Measurements from ENCODE around the gene WDR19. TPM values are rescaled to one million over a fixed set of nuclear protein-coding genes. Genes with fewer than 3 reads are reported as not detected.
"Not testable (repeated sequence)": the region's sequence is repeated elsewhere in the genome, so short reads cannot be mapped to it uniquely, and the experiment has no call there.

WDR19 gene
- 24.9 TPM for total RNA-seq

DNA sequence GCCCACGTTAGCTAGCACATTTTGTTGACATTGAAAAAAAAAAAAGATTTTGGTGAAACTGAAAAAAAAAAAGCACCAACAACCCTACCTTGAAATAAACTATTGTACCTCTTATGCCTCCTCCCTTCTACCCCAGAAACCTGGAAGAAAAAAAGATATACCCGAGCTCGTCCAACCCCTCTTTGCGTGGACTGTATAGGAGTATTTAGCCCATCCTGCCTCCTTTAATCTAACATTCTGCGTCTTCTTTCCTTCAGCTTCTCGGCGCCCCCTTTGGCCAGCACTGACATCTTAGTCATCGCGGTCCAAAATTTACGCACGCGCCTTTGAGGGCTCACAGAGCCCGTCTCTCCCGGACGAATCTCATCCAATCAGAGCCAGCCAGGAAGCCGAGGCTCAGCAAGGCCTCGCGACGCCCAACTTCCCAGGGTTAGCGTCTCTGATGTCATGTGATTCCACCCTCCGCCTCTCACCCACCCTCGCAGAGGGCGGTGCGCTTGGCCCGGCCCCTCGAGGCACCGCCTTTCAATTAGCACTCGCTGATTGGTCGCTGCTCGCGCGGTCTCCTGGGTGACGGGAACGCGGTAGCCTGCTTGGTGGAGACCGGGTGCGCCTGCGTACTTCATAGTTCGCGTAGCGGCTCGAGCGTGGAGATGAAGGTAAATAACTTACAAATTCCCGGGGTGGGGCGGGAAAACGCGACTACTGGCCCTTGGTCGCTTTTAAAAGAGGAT lies at the start of gene WDR19:
TSS of gene WDR19 (plus strand) at position 625 of the 734 bp plus-strand sequence. CDS start at position 654, 29 bp downstream.
- peak; percentile 99 for DNase-seq (ENCODE audit: low spot score)
- peak; percentile 97 for ATAC-seq

DNA sequence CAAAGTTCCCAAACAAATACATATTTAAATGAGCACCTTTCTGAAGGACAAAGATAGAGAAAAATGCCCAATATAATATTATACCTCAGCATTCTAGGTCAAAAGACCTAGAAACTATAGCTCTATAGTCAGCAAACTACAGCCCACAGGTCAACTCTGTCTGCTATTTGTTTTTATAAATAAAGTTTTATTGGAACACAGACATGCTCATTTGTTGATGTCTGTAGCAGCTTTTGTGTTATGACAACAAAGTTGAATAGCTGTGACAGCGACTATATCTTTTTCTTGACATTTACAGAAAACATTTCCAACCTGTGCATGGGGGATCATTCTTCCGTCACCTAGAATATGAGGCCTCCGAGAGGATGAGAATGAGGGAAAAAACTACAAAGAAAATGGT lies 48.7 kb upstream of the WDR19 start:
- DNase-seq (ENCODE audit: low spot score) (no peak), ATAC-seq (no peak)

DNA sequence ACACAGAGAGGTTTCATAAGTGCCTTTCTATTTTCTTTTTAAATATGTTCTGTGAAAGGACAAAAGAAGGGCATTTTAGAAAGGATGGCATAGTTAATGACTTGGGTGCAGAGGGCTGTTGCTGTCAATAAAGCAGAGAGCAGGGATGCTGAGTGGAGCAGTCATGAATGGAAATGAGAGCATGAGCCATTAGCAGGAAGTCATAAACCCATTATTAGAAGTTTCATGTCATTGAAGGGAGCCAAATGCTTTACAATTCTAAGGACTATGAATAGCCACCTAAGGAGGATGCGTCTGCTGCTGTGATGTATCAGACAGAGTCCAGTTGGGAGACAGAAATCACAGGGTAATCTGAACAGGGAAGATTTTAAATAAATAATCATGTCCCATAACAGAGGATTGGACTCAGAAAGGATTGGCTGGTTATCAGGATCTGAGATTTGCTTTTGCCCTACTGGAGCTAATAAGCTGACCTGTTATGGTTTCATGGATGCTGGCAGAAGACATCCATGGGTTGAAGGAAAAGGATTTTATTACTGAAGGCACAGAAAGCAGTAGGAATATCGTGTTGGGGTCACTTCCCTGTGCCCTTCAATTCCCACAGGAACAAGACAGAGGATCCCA lies 47.5 kb upstream of the WDR19 start:
- ATAC-seq: no peak
- DNase-seq (ENCODE audit: low spot score): no peak

DNA sequence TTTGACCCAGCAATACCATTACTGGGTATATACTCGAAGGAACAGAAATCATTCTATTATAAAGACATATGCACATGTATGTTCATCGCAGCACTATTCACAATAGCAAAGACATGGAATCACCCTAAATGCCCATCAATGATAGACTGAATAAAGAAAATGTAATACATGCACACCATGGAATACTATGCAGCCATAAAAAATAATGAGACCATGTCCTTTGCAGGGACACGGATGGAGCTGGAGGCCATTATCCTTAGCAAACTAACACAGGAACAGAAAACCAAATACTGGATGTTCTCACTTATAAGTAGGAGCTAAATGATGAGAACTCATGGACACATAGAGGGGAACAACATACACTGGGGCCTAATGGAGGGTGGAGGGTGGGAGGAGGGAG lies 44.1 kb upstream of the WDR19 start:
- ATAC-seq; DNase-seq (ENCODE audit: low spot score): not testable (repeated sequence)

DNA sequence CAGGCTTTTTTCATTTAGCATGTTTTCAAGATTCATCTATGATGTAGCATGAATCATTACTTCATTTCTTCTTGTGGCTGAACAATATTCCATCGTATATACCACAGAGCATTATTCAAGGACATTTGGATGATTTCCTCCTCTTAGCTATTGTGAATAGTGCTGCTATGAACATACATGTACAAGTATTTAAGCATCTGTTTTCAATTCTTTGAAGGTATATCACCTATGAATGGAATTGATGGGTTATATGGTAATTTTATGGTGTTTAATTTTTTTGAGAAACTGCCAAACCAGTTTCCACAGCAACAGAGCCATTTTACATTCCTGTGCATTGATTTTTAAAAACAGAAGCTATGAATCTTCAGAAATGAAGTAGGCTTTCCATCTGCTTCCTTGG lies 36.1 kb upstream of the WDR19 start:
- ATAC-seq: no peak
- DNase-seq (ENCODE audit: low spot score): no peak

DNA sequence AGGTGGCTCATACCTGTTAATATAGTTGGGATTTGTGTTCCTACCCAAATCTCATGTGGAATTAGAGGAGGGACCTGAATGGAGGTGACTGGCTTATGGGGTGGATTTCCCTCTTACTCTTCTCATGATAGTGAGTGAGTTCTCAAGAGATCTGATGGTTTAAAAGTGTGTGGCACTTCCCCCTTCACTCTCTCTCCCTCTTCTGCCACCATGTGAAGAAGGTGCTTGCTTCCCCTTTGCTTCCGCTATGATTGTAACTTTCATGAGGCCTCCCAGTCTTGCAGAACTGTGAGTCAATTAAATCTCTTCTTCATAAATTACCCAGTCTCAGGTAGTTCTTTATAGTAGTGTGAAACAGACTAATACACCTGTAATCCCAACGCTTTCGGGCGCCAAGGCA lies 28.3 kb upstream of the WDR19 start:
- no peak for ATAC-seq
- no peak for DNase-seq (ENCODE audit: low spot score)

DNA sequence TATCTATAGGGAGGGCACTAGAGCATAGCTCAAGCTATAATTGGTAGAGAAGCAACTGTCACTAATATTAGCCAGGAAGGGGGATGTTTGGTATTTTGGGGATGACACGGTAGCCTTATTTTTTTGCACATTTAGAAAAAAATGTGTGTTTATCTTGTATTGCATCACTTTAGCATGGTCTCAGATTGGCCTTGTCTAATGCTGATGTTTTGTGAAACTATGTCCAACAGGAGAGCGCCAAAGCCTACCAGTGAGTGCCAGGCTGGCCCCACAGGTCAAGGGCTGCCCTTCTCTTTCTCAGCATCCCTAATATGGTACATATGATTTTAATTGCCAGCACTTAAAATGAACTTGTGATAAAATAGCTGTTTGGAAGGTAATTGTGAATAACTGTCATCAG lies 24.8 kb upstream of the WDR19 start:
- DNase-seq (ENCODE audit: low spot score) (no peak), ATAC-seq (peak; percentile 57)

DNA sequence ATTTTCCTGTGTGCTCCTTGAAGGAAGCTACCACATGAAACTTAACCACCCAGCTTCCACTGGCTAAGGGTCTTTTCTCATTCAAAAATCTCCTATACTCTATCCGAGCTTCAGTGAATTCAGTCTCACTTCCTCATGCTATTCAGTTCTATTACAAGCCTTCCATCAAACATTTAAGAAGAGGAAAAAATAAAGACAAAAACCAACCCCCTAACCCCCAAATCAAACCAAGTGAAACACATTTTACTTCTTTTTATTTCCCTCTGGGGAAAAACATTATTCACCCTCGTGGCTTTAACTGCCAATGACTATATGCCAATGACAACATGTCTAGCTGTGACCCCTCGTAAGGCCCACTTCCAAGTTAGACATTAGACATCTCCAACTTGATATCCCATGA lies 16.2 kb upstream of the WDR19 start:
- no peak for ATAC-seq

GRCh38 chr4:39166669-39167068 lies 15.7 kb upstream of the WDR19 start:
- DNase-seq (ENCODE audit: low spot score) (no peak), ATAC-seq (no peak)

More for the DNA sequence above, 16.2 kb upstream of the WDR19 start:
- no peak for DNase-seq (ENCODE audit: low spot score)

GRCh38 chr4:39169426-39169825 lies 12.9 kb upstream of the WDR19 start:
- no peak for DNase-seq (ENCODE audit: low spot score)
- ATAC-seq: no peak

DNA sequence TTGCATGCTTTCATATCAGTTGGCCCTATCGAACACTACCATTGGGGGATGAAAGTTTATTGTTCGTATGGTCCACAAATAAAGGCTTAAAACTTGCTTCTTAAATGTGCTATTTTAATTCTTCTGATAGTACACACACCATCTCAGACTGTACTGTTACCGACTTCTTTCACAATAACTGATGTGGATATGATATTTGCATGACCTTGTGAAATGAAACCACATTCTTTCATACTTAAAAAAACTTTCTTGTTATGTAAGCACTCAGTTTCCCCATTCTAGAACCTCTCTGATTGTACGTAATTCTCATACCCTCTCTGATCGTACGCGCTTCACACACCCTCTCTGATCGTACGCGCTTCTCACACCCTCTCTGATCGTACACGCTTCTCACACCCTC lies 12.0 kb upstream of the WDR19 start:
- DNase-seq (ENCODE audit: low spot score) (no peak), ATAC-seq (no peak)

DNA sequence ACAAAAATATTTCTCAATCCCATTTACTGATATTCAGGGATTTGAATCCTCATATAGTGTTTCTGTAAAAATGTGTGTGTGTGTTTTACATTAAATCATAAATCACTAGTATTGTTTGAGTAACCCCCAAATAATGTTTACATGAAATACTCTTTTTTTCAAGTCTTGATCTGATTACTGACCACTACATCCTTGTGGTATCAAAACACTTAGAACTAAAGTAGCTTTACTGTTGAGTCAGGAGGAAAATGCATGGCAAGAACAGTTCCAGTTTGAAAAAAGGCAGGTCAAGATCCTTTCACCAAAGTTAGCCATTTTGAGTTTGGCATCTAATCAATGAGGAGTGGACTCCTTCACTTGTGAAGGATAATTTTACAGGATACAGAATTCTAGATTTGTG lies 3.6 kb upstream of the WDR19 start:
- DNase-seq (ENCODE audit: low spot score): no peak
- ATAC-seq: no peak

- no peak for DNase-seq (ENCODE audit: low spot score)
- ATAC-seq: no peak
Measured at GRCh38 chr4:39179681-39180080, 2.6 kb upstream of the WDR19 start.

DNA sequence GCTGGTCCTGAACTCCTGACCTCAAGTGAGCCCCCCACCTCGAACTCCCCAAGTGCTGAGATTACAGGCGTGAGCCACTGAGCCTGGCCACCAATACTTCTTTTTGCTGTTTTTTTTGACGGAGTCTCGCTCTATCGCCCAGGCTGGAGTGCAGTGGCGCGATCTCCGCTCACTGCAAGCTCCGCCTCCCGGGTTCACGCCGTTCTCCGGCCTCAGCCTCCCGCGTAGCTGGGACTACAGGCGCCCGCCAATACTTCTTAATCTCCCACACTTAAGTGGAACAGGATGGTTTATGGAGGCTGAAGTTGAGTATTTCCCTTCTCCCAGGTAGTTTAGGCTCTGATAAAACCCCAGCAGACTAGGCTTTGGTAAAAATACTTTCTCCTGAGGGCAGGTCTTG lies 1.7 kb upstream of the WDR19 start:
- ATAC-seq; DNase-seq (ENCODE audit: low spot score): not testable (repeated sequence)

DNA sequence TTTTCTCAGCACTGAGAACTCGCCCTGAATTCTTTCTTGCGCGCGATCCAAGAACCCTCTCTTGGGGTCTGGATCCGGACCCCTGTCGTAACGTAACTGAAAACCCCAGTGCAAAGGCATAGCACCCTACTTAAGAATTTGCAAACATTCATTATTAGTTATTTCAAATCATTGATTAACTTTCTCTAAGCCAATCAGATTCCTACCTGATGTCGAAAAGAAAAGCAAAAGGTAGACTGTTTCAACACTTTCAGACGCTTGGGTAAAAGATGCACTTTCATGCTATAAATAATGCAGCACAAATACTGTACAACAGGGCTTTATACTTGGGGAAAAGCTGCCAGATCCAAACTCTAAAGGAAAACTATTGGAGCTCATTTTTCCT lies 817 bp upstream of the WDR19 start:
- DNase-seq (ENCODE audit: low spot score) (no peak), ATAC-seq (no peak)

GRCh38 chr4:39201963-39202362 lies 19.6 kb downstream of the WDR19 start:
- DNase-seq (ENCODE audit: low spot score) (no peak), ATAC-seq (no peak)

DNA sequence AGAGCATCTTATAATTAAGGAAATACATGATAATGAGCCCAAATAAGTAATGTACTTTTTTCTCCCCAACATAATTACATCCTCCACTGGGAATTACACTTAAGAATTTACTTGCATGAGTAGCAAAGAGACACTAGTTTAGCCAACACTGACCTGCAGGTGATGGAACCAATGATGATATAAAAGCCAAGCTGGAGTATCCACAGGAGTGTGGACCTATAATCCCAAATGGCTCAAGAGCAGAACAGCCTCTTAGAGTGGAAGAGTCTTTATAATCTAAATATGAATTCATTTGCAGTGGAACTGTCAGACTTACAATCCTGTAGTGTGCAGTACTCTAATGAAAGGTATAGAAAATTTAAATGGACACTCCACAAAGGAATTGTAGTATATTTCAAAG lies 22.2 kb downstream of the WDR19 start:
- DNase-seq (ENCODE audit: low spot score): no peak
- peak; percentile 59 for ATAC-seq

DNA sequence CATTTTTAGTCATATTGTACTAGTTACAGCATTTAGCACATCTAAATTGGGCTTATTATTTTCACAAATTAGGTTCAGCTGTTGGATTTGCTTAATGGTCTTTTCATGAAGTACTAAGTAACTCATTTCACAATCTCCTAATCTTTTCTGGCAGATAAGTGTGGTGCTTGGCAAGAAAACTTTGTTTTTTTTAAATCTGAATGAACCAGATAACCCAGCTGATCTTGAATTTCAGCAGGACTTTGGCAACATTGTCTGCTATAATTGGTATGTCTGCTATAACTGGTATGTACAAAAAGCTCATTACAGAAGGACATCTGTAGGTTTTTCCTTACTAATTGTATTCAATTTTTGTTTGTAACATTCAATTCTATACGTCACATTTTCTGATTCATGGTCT lies 22.7 kb downstream of the WDR19 start:
- DNase-seq (ENCODE audit: low spot score) (no peak), ATAC-seq (peak; percentile 93)

DNA sequence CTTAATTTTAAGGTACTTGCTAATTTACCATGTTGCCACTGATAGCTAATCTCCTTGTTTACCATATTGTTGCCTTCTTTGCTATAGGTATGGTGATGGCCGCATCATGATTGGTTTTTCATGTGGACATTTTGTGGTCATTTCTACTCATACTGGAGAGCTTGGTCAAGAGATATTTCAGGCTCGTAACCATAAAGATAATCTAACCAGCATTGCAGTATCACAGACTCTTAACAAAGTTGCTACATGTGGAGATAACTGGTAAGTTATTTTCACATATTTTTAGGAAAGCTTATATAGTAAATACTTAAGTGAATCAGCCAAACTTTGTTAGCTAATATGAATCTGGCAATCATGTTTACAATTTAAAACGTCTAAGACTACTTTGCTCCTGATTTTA lies 23.1 kb downstream of the WDR19 start:
- ATAC-seq (no peak), DNase-seq (ENCODE audit: low spot score) (no peak)

DNA sequence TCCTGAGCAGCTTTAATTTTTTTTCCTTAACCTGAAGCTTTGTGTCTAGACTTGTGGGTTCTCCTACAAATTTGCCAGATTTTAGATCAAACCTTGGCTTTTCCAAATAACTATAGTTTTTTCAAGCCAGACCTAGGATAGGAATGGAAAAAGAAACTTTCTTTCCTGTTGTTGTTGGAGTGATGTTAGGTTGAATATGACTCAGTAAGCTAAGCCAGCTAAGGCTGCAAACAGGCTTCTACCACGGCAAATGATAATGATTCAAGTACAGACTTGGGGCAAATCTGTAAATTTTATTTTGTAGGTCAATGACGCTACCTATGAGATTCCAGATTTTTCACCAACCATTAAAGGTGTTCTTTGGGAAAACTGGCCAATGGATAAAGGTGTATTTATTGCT lies 45.6 kb downstream of the WDR19 start:
- no peak for ATAC-seq
- no peak for DNase-seq (ENCODE audit: low spot score)

DNA sequence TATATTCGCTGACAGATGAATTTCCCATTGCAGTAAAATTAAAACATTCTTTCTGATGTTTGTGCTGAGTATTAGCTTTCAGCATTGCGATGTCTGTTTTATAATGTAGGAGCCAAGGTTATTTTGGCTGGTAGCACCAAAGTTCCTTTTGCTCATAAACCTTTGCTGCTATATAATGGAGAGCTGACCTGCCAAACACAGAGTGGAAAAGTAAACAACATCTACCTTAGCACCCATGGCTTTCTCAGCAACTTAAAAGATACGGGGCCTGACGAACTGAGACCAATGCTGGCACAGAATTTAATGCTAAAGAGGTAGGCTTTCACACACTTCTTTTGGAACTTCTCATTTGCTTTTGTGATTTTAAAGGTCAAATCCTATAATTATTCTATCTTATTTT lies 46.0 kb downstream of the WDR19 start:
- ATAC-seq: peak; percentile 62
- no peak for DNase-seq (ENCODE audit: low spot score)

DNA sequence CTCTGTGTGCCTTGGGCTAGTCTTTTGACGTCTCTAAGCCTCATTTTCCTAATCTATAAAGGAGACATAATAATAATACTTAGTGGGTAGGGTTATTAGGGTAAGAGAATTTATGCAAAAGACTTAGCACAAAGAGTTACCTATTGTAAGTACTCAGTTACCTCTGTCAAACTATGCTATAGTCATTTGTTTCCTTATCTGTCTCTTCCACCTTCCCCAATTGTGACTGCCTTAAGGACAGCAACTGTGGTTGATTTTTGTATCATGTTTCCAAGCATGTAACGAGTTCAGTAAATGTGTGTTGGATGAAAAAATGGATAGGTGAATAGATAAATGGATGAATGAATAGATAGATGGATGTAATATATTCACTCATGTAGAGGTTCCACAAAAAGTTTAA lies 48.1 kb downstream of the WDR19 start:
- DNase-seq (ENCODE audit: low spot score) (no peak), ATAC-seq (no peak)

DNA sequence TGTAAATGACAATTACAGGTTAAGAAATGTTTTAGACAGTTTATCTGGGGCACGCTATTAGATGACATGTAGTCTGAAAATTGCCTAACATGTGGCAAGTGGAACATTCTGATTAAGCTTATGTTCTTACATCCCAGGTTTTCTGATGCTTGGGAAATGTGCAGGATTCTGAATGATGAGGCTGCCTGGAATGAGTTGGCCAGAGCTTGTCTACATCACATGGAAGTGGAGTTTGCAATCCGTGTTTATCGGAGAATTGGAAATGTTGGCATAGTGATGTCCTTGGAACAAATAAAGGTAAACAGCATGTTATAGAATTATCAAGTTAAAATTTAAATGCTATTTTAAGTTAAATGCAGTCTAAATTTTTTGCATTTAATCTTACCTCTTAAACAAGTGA lies 49.3 kb downstream of the WDR19 start:
- peak; percentile 55 for ATAC-seq

More for the DNA sequence above, 49.3 kb downstream of the WDR19 start:
- peak; percentile 63 for DNase-seq (ENCODE audit: low spot score)
